A549 (cell line): ENCODE measurements around the gene MYBPC1. TPM values are rescaled to one million over a fixed set of nuclear protein-coding genes. Genes with fewer than 3 reads are reported as not detected.

Experiments used
- ATAC-seq, 2 experiments: fragments of 200-7000 bp in 1 of 2; fragments of >200 bp in 1 of 2; cut with Nextera tagmentation in 1 of 2; cut with Tn5 transposase in 1 of 2; 3 replicates each; pipeline versions ENCODE4 v1.8.0 to v1.9.1; 2018 to 2020; ENCODE audit warnings: mild to moderate bottlenecking in 1 of 2, moderate library complexity in 1 of 2
- CTCF ChIA-PET: fragments of 300-600 bp; sonication (Branson Sonifier 250); formaldehyde crosslinking; extraction: SDS; loops from one replicate; lab custom pipeline; 2021; ENCODE audit warnings: antibody characterized with exemption, inconsistent platforms; lab: Yijun Ruan, JAX
- POLR2A ChIA-PET: fragments of 350-600 bp; formaldehyde crosslinking; extraction: SDS; loops from one replicate; lab custom pipeline; 2021; ENCODE audit warnings: antibody characterized with exemption, inconsistent platforms; lab: Yijun Ruan, JAX
- DNase-seq, 2 experiments: peaks; one replicate each; pipeline versions ENCODE4 v3.0.0 to v3.0.0-alpha.2; 2011 to 2016; ENCODE audit warnings: low read depth in 1 of 2, low spot score in 1 of 2
- FAIRE-seq: peaks from 2 replicates; lab custom pipeline; 2011; peaks lifted over from hg19 to GRCh38; lab: Jason Lieb, UNC
- H3K27ac ChIP-seq, 2 experiments: fragments of >200 bp; sonication (Bioruptor Twin); formaldehyde crosslinking; 3 replicates each; pipeline ENCODE4 v1.5.1; 2016 to 2017
- H3K4me1 ChIP-seq: fragments of >200 bp; sonication (Bioruptor Twin); formaldehyde crosslinking; 3 replicates; pipeline ENCODE4 v1.6.1; 2016
- H3K4me2 ChIP-seq: fragments of >200 bp; sonication (Bioruptor Twin); formaldehyde crosslinking; 3 replicates; pipeline ENCODE4 v1.6.1; 2016
- H3K4me3 ChIP-seq: fragments of >200 bp; sonication (Bioruptor Twin); formaldehyde crosslinking; 3 replicates; pipeline ENCODE4 v1.5.1; 2016
- H3K9me3 ChIP-seq: fragments of >200 bp; sonication (Bioruptor Twin); formaldehyde crosslinking; 3 replicates; pipeline ENCODE4 v1.6.1; 2016
- BCL3 ChIP-seq: fragments of >200 bp; sonication (Bioruptor Twin); formaldehyde crosslinking; IDR thresholded peaks from 3 replicates; pipeline ENCODE4 v1.6.1; 2016
- CBX2 ChIP-seq: fragments of 200-600 bp; sonication (generic); IDR thresholded peaks from 2 replicates; pipeline ENCODE4 v1.6.1; 2016; ENCODE audit warnings: low read depth, mild to moderate bottlenecking, borderline replicate concordance
- CBX8 ChIP-seq: fragments of 200-600 bp; sonication (generic); IDR thresholded peaks from 2 replicates; pipeline ENCODE4 v1.6.1; 2016
- CHD2 ChIP-seq: fragments of 150-350 bp; IDR thresholded peaks from 2 replicates; pipeline ENCODE4 v1.6.1; 2014; ENCODE audit warnings: low read length; ENCODE audit not compliant: partially characterized antibody
- CTCF ChIP-seq: fragments of >200 bp; sonication (Bioruptor Twin); formaldehyde crosslinking; IDR thresholded peaks from 3 replicates; pipeline ENCODE4 v1.5.1; 2016
- EHF ChIP-seq: fragments of 250-450 bp; sonication (Bioruptor Pico); IDR thresholded peaks from 2 replicates; pipeline ENCODE4 v1.5.0; 2020; ENCODE audit warnings: mild to moderate bottlenecking
- FOSL2 ChIP-seq, 2 experiments: fragments of 450-650 bp in 1 of 2; fragments of >200 bp in 1 of 2; sonication (Bioruptor Twin) in 1 of 2; formaldehyde crosslinking; IDR thresholded peaks; 2 replicates each; pipeline versions ENCODE4 v1.5.0 to v1.6.1; 2016 to 2020; ENCODE audit warnings: mild to moderate bottlenecking in 1 of 2, moderate library complexity in 1 of 2
- FOXS1 ChIP-seq: fragments of 250-450 bp; sonication (Bioruptor Pico); IDR thresholded peaks from 2 replicates; pipeline ENCODE4 v1.5.0; 2020; ENCODE audit warnings: mild to moderate bottlenecking, moderate library complexity
- HES2 ChIP-seq: fragments of >200 bp; sonication (Bioruptor Twin); formaldehyde crosslinking; IDR thresholded peaks from 2 replicates; pipeline ENCODE4 v1.6.1; 2016
- HEYL ChIP-seq: fragments of 250-450 bp; sonication (Bioruptor Pico); IDR thresholded peaks from 2 replicates; pipeline ENCODE4 v1.8.0; 2021; ENCODE audit warnings: mild to moderate bottlenecking, moderate library complexity
- HOXA7 ChIP-seq: fragments of 250-450 bp; sonication (Bioruptor Pico); IDR thresholded peaks from 2 replicates; pipeline ENCODE4 v1.5.0; 2020; ENCODE audit warnings: mild to moderate bottlenecking, moderate library complexity
- KDM1A ChIP-seq: fragments of 200-600 bp; sonication (generic); IDR thresholded peaks from 2 replicates; pipeline ENCODE4 v1.6.1; 2016; ENCODE audit warnings: low read depth, mild to moderate bottlenecking
- MAFK ChIP-seq: fragments of 450-650 bp; IDR thresholded peaks from 2 replicates; pipeline ENCODE4 v1.6.1; 2014; ENCODE audit not compliant: partially characterized antibody
- MAZ ChIP-seq: fragments of 150-350 bp; IDR thresholded peaks from 2 replicates; pipeline ENCODE4 v1.6.1; 2014; ENCODE audit warnings: antibody characterized with exemption, low read depth, low read length, borderline replicate concordance
- PBX3 ChIP-seq: IDR thresholded peaks from 2 replicates; pipeline ENCODE4 v1.6.1; 2012
- PHF8 ChIP-seq: fragments of 200-600 bp; sonication (generic); IDR thresholded peaks from 2 replicates; pipeline ENCODE4 v1.6.1; 2016; ENCODE audit warnings: low read depth, mild to moderate bottlenecking, antibody characterized with exemption, moderate library complexity, borderline replicate concordance
- POLR2AphosphoS2 ChIP-seq: conservative IDR thresholded peaks from 2 replicates; pipeline ENCODE4 v1.6.1; 2012; ENCODE audit warnings: low read length, improper control_type of control experiment, inconsistent platforms
- RAD21 ChIP-seq, 2 experiments: fragments of >200 bp in 1 of 2; sonication (Bioruptor Twin) in 1 of 2; formaldehyde crosslinking in 1 of 2; IDR thresholded peaks in 1 of 2; conservative IDR thresholded peaks in 1 of 2; 2 replicates in 1 of 2; 3 replicates in 1 of 2; pipeline ENCODE4 v1.6.1; 2012 to 2018; ENCODE audit warnings: inconsistent platforms in 1 of 2
- RARB ChIP-seq: fragments of 250-450 bp; sonication (Bioruptor Pico); IDR thresholded peaks from 2 replicates; pipeline ENCODE4 v1.8.0; 2021; ENCODE audit warnings: mild to moderate bottlenecking, moderate library complexity
- RFX5 ChIP-seq: fragments of 450-650 bp; IDR thresholded peaks from 2 replicates; pipeline ENCODE4 v1.7.1; 2014; ENCODE audit warnings: antibody characterized with exemption, mild to moderate bottlenecking, moderate library complexity
- RNF2 ChIP-seq: fragments of 200-600 bp; sonication (generic); IDR thresholded peaks from 2 replicates; pipeline ENCODE4 v1.6.1; 2016; ENCODE audit warnings: low read depth, mild to moderate bottlenecking, antibody characterized with exemption, moderate library complexity, borderline replicate concordance
- TFCP2L1 ChIP-seq: fragments of 250-450 bp; sonication (Bioruptor Pico); IDR thresholded peaks from 2 replicates; pipeline ENCODE4 v1.5.0; 2021; ENCODE audit warnings: mild to moderate bottlenecking
- USF2 ChIP-seq: fragments of 450-650 bp; IDR thresholded peaks from 2 replicates; pipeline ENCODE4 v1.6.1; 2014; ENCODE audit warnings: antibody characterized with exemption
- ZFP36 ChIP-seq: fragments of 450-650 bp; IDR thresholded peaks from 2 replicates; pipeline ENCODE4 v1.6.1; 2014; ENCODE audit warnings: borderline replicate concordance; ENCODE audit not compliant: partially characterized antibody
- WGBS: methylation state at CpG from one replicate; pipeline ENCODE4 v1.1.6; 2017; ENCODE audit errors: missing lambda C conversion rate; 5-methylcytosine and 5-hydroxymethylcytosine counted together
- polyA plus RNA-seq, 4 experiments: library from polyadenylated mRNA; depleted of rRNA in 3 of 4; stranded (reverse); fragments of >200 nt; fragmentation: RNase III in 1 of 4; extraction: RNeasy Plus Mini Kit Qiagen cat#74134 plus additional on column Dnase treatment in 1 of 4; gene quantifications; 2 replicates in 3 of 4; 3 replicates in 1 of 4; pipeline ENCODE4 v1.2.3, GENCODE V29; 2011 to 2017

MYBPC1 gene
- polyA plus RNA-seq, 2 of the 4 experiments (the other 2 are of a cell fraction): not detected

GRCh38 chr12:101592921-101593320, 1.9 kb upstream of the MYBPC1 start (continued):
- TF ChIP-seq TFCP2L1 (no peak), CBX2 (no peak), HEYL (CRISPR knock-in tag) (no peak), EHF (CRISPR knock-in tag) (no peak), FOSL2 (IDR thresholded peaks at IDR 0.05) (no peak), FOSL2 (CRISPR knock-in tag; IDR thresholded peaks at IDR 0.05) (no peak), HOXA7 (CRISPR knock-in tag) (no peak)

GRCh38 chr12:101596172-101596571, 1.4 kb downstream of the MYBPC1 start:
- ATAC-seq: no peak
- H3K27ac ChIP-seq: no peak overlapping the region
- peaks cover 14% of the 10 kb centered on the region; the same call in 2 of the 3 replicates for H3K4me1 ChIP-seq
- ChIA-PET CTCF (no interaction called here), POLR2A (no interaction called here)
- WGBS: 69% methylated on average over 2 of the region's 2 CpGs
- no peak overlapping the region for H3K4me3 ChIP-seq
- no peak for DNase-seq
- no peak overlapping the region for H3K4me2 ChIP-seq
- H3K9me3 ChIP-seq: no peaks in the 10 kb centered on the region
- no peak for TF ChIP-seq RFX5
- no peak for TF ChIP-seq KDM1A
- no peak for TF ChIP-seq RAD21 (conservative IDR thresholded peaks at IDR 0.05 in 1 of 2, IDR thresholded peaks at IDR 0.05 in 1 of 2)
- TF ChIP-seq, all 56 proteins: peak for 0
- FAIRE-seq: no peak

- H3K4me2 ChIP-seq: no peak overlapping the region
- CTCF ChIA-PET: no interaction called here
- H3K4me3 ChIP-seq: no peak overlapping the region
- no peak for DNase-seq
- FAIRE-seq: no peak
- no peak overlapping the region for H3K27ac ChIP-seq
- no peaks in the 10 kb centered on the region for H3K9me3 ChIP-seq
- peaks cover 14% of the 10 kb centered on the region; the same call in 2 of the 3 replicates for H3K4me1 ChIP-seq
- WGBS: 76% methylated on average over 2 of the region's 2 CpGs
- TF ChIP-seq HOXA7 (CRISPR knock-in tag) (no peak), HES2 (no peak), RARB (CRISPR knock-in tag) (no peak), KDM1A (no peak), PBX3 (no peak)
- ATAC-seq: no peak
- POLR2A ChIA-PET: no interaction called here
These were observed 2.4 kb downstream of the MYBPC1 start for GRCh38 chr12:101597164-101597563.

GRCh38 chr12:101598483-101598882, 3.7 kb downstream of the MYBPC1 start:
- Histone ChIP-seq H3K27ac (no peak overlapping the region), H3K4me1 (peaks cover 14% of the 10 kb centered on the region; the same call in 2 of the 3 replicates), H3K4me2 (no peak overlapping the region), H3K4me3 (no peak overlapping the region), H3K9me3 (no peaks in the 10 kb centered on the region)
- no peak for FAIRE-seq
- 78% methylated on average over 3 of the region's 3 CpGs for WGBS
- CTCF ChIA-PET: no interaction called here
- no peak for ATAC-seq
- no peak for DNase-seq
- no peak for TF ChIP-seq HES2
- no peak for TF ChIP-seq CHD2
- no peak for TF ChIP-seq PHF8
- no peak for TF ChIP-seq POLR2AphosphoS2
- no peak for TF ChIP-seq TFCP2L1
- TF ChIP-seq RARB (CRISPR knock-in tag): no peak
- no peak for TF ChIP-seq USF2
- no peak for TF ChIP-seq CTCF
- no peak for TF ChIP-seq BCL3
- TF ChIP-seq CBX8: no peak
- TF ChIP-seq MAFK: no peak
- no peak for TF ChIP-seq RNF2
- TF ChIP-seq ZFP36: no peak
- TF ChIP-seq MAZ: no peak
- no peak for TF ChIP-seq FOXS1 (CRISPR knock-in tag)
- POLR2A ChIA-PET: no interaction called here
